Measurements from ENCODE around the gene PASK.

PASK gene

DNA sequence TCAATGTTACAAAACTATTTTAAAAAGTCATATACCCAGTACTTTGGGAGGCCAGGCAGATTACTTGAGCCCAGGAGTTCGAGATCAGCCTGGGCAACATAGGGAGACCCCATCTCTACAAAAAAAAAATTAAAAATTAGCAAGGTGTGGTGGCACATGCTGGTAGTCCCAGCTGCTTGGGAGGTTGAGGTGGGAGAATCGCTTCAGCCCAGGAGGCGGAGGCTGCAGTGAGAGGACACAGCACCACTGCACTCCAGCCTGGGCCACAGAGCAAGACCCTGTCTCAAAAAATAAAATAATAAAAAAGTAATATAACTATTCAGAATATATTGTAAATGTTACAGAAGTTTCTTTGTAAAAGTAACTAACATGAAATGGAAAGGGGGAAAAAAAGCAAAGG lies 1.9 kb downstream of the PASK start:
- no peak overlapping the region for H2AFZ ChIP-seq
- no peaks in the 10 kb centered on the region for H3K27me3 ChIP-seq (ENCODE audit: control insufficient read depth, insufficient read depth, low read length)
- no peak overlapping the region for H3K4me3 ChIP-seq (ENCODE audit: low read depth, low read length)
- H3K27ac ChIP-seq, result no peak overlapping the region
- peaks cover 14% of the 10 kb centered on the region for H3K4me1 ChIP-seq
- H3K9ac ChIP-seq, result no peak overlapping the region
- peaks cover 5% of the 10 kb centered on the region for H3K79me2 ChIP-seq
- H3K36me3 ChIP-seq (ENCODE audit: control insufficient read depth, insufficient read depth, low read length), result no peaks in the 10 kb centered on the region
- TF ChIP-seq, protein P1, sequence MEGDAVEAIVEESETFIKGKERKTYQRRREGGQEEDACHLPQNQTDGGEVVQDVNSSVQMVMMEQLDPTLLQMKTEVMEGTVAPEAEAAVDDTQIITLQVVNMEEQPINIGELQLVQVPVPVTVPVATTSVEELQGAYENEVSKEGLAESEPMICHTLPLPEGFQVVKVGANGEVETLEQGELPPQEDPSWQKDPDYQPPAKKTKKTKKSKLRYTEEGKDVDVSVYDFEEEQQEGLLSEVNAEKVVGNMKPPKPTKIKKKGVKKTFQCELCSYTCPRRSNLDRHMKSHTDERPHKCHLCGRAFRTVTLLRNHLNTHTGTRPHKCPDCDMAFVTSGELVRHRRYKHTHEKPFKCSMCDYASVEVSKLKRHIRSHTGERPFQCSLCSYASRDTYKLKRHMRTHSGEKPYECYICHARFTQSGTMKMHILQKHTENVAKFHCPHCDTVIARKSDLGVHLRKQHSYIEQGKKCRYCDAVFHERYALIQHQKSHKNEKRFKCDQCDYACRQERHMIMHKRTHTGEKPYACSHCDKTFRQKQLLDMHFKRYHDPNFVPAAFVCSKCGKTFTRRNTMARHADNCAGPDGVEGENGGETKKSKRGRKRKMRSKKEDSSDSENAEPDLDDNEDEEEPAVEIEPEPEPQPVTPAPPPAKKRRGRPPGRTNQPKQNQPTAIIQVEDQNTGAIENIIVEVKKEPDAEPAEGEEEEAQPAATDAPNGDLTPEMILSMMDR (IDR thresholded peaks at IDR 0.05), result no peak
- H3K9me3 ChIP-seq (ENCODE audit: control insufficient read depth, low read length), result no peaks in the 10 kb centered on the region
- H3K4me2 ChIP-seq (ENCODE audit: low read length), result no peak overlapping the region

DNA sequence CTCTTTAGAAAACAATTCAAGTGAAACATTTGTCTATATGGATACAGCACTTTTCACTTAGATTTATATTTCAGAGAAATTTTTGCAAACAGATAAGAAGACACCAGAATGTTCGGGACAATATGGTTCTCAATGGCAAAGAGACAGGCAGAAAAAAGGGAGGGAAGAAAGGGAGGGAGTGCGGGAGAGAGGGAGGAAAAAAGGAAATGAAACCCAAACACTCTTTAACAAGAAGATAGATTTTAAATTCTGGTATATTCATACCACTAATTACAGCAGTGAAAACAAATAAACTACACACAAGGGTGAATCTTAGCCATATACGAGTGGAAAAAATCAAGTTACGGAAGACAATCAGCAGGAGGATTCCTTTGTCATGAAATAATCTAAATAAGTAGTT lies 3.0 kb downstream of the PASK start:
- no peaks in the 10 kb centered on the region for H3K9me3 ChIP-seq (ENCODE audit: control insufficient read depth, low read length)
- no peaks in the 10 kb centered on the region for H3K36me3 ChIP-seq (ENCODE audit: control insufficient read depth, insufficient read depth, low read length)
- H3K79me2 ChIP-seq, result peaks cover 5% of the 10 kb centered on the region
- peaks cover 13% of the 10 kb centered on the region for H3K4me1 ChIP-seq
- H3K27ac ChIP-seq, result no peak overlapping the region
- TF ChIP-seq, protein P1 (IDR thresholded peaks at IDR 0.05), result no peak
- no peak overlapping the region for H3K4me3 ChIP-seq (ENCODE audit: low read depth, low read length)
- H3K9ac ChIP-seq, result no peak overlapping the region
- no peak overlapping the region for H2AFZ ChIP-seq
- no peak overlapping the region for H3K4me2 ChIP-seq (ENCODE audit: low read length)
- H3K27me3 ChIP-seq (ENCODE audit: control insufficient read depth, insufficient read depth, low read length), result no peaks in the 10 kb centered on the region

DNA sequence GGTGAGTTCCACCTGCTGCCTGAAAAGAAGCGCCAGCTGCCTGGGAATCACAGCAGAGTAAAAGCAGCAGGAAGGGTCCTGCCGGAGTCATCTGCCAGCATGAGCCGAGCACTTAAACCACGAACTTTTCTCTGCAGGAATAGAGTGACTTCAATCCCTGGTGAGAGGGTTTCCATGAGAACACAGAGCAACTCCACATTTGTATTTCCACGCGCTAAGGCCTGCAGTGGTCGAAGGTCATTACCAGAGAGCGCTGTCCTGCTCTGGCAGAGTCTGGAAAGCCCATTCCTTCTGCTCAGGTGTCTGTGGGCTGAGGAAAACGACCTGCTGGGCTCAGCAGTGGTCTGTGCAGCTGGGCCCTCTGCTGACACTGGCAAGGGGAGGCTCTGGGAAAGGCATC lies 6.7 kb downstream of the PASK start:
- Histone ChIP-seq H3K4me1 (no peaks in the 10 kb centered on the region), H3K79me2 (no peaks in the 10 kb centered on the region), H3K4me2 (ENCODE audit: low read length) (no peak overlapping the region), H3K9me3 (ENCODE audit: control insufficient read depth, low read length) (no peaks in the 10 kb centered on the region), H3K27me3 (ENCODE audit: control insufficient read depth, insufficient read depth, low read length) (no peaks in the 10 kb centered on the region), H3K27ac (no peak overlapping the region), H3K36me3 (ENCODE audit: control insufficient read depth, insufficient read depth, low read length) (no peaks in the 10 kb centered on the region), H3K9ac (no peak overlapping the region), H3K4me3 (ENCODE audit: low read depth, low read length) (no peak overlapping the region), H2AFZ (no peak overlapping the region)
- TF ChIP-seq, protein P1 (IDR thresholded peaks at IDR 0.05), result no peak

DNA sequence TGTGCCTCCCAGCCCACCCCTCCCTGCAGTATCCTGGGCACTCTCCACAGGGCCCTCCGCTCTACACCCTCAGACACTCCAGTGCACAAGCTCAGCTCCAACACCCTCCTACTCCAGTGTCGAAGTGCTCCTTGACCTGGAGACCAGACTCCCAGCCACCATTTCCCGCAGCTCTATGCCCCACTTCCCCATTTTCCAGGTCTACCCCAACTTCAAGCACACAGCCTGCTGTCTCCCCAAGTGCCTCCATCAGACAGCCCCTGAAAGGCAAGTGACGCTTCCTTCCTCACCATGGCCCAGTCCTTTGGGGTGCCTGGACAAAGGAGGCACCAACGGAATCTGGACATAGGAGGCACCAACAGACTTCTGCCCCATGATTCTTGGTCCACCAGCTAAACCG lies 7.2 kb downstream of the PASK start:
- Histone ChIP-seq H3K4me1 (no peaks in the 10 kb centered on the region), H3K27ac (no peak overlapping the region), H3K27me3 (ENCODE audit: control insufficient read depth, insufficient read depth, low read length) (no peaks in the 10 kb centered on the region), H3K36me3 (ENCODE audit: control insufficient read depth, insufficient read depth, low read length) (no peaks in the 10 kb centered on the region), H3K4me2 (ENCODE audit: low read length) (no peak overlapping the region), H2AFZ (no peak overlapping the region), H3K9me3 (ENCODE audit: control insufficient read depth, low read length) (no peaks in the 10 kb centered on the region), H3K4me3 (ENCODE audit: low read depth, low read length) (no peak overlapping the region), H3K9ac (no peak overlapping the region), H3K79me2 (no peaks in the 10 kb centered on the region)
- TF ChIP-seq, protein P1 (IDR thresholded peaks at IDR 0.05), result no peak

DNA sequence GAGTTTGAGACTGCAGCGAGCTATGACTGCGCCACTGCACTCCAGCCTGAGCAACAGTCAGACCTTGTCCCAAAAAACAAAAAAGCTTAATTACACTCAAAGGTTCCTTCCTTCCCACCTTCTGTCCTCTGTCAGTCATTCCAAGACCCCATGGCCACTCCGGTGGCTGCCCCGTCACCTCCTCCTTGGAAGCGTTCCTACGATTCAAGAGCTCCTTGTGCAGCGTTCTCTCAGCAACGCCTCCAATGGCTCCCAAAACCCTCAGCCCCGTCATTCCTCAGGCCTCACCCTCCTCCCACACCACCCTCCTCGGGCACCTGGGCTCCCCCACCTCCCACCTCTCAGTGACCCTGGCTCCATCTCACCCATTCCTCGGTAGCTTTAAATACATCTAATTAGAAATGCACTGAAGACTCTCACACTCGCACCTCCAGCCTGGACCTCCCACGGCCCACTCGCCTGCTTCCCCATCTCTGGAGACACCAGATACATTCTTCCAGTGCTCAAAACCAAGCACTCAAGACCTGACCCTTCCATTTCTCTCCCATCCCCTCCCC lies 8.0 kb downstream of the PASK start:
- no peaks in the 10 kb centered on the region for H3K27me3 ChIP-seq (ENCODE audit: control insufficient read depth, insufficient read depth, low read length)
- no peaks in the 10 kb centered on the region for H3K36me3 ChIP-seq (ENCODE audit: control insufficient read depth, insufficient read depth, low read length)
- H3K79me2 ChIP-seq, result no peaks in the 10 kb centered on the region
- TF ChIP-seq, protein P1 (IDR thresholded peaks at IDR 0.05), result no peak
- H3K27ac ChIP-seq, result no peak overlapping the region
- H3K4me1 ChIP-seq, result no peaks in the 10 kb centered on the region
- H3K9ac ChIP-seq, result no peak overlapping the region
- H2AFZ ChIP-seq, result no peak overlapping the region
- H3K9me3 ChIP-seq (ENCODE audit: control insufficient read depth, low read length), result no peaks in the 10 kb centered on the region
- no peak overlapping the region for H3K4me3 ChIP-seq (ENCODE audit: low read depth, low read length)
- no peak overlapping the region for H3K4me2 ChIP-seq (ENCODE audit: low read length)
